IPS DF 6.9 (cell line): ENCODE measurements around the gene SLC25A22.
A peak's percentile ranks its signal among the peaks of the same experiment; 100 is the strongest.

Source experiments
- DNase-seq: peaks from one replicate; pipeline ENCODE4 v3.0.0-alpha.2; 2013; ENCODE audit warnings: low read depth, low spot score
- H3K27ac ChIP-seq: one replicate; pipeline ENCODE4 v1.5.1; 2013; ENCODE audit warnings: low read length, control low read depth
- H3K27me3 ChIP-seq: 2 replicates; pipeline ENCODE4 v1.6.1; 2013; ENCODE audit warnings: mild to moderate bottlenecking, low read length; ENCODE audit not compliant: control insufficient read depth, insufficient read depth
- H3K36me3 ChIP-seq: 2 replicates; pipeline ENCODE4 v1.6.1; 2013; ENCODE audit warnings: low read length; ENCODE audit not compliant: control insufficient read depth, insufficient read depth
- H3K4me1 ChIP-seq: 2 replicates; pipeline ENCODE4 v1.6.1; 2013; ENCODE audit warnings: low read length; ENCODE audit not compliant: control insufficient read depth, insufficient read depth
- H3K4me3 ChIP-seq: 2 replicates; pipeline ENCODE4 v1.5.1; 2013; ENCODE audit warnings: mild to moderate bottlenecking, low read length
- H3K9me3 ChIP-seq: 2 replicates; pipeline ENCODE4 v1.6.1; 2013; ENCODE audit warnings: low read length, inconsistent platforms; ENCODE audit not compliant: control insufficient read depth, insufficient read depth
- WGBS: extraction: QIAGEN DNeasy Blood & Tissue Kit; methylation state at CpG from one replicate; pipeline ENCODE4 v1.1.7; 2013; ENCODE audit warnings: mixed read lengths, missing lambda C conversion rate; ENCODE audit not compliant: insufficient read length, insufficient coverage; 5-methylcytosine and 5-hydroxymethylcytosine counted together

SLC25A22 gene

GRCh38 chr11:786235-787083 lies 11.6 kb downstream of the SLC25A22 start:
- WGBS = no CpG with 5 or more reads among the region's 24 CpGs

GRCh38 chr11:783581-784015 lies 14.5 kb downstream of the SLC25A22 start:
- H3K27me3 ChIP-seq = no peaks in the 10 kb centered on the region
- H3K9me3 ChIP-seq = no peaks in the 10 kb centered on the region
- DNase-seq = peak; percentile 94
- no peaks in the 10 kb centered on the region for H3K36me3 ChIP-seq
- H3K27ac ChIP-seq = no peak overlapping the region
- WGBS = no CpG with 5 or more reads among the region's 24 CpGs
- no peak overlapping the region for H3K4me3 ChIP-seq
- peaks cover 3% of the 10 kb centered on the region; the same call in 1 of the 2 replicates for H3K4me1 ChIP-seq

More at GRCh38 chr11:786235-787083, 11.6 kb downstream of the SLC25A22 start:
- Histone ChIP-seq H3K27ac (no peak overlapping the region), H3K27me3 (no peaks in the 10 kb centered on the region), H3K4me3 (no peak overlapping the region), H3K4me1 (peaks cover 5% of the 10 kb centered on the region), H3K9me3 (no peaks in the 10 kb centered on the region), H3K36me3 (no peaks in the 10 kb centered on the region)
- no peak for DNase-seq

GRCh38 chr11:782264-783174 lies 15.6 kb downstream of the SLC25A22 start:
- no CpG with 5 or more reads among the region's 36 CpGs for WGBS
- H3K4me1 ChIP-seq = peaks cover 5% of the 10 kb centered on the region; the same call in 1 of the 2 replicates
- no peak overlapping the region for H3K27ac ChIP-seq

GRCh38 chr11:779955-780532 lies 18.0 kb downstream of the SLC25A22 start:
- Histone ChIP-seq H3K27ac (no peak overlapping the region), H3K9me3 (no peaks in the 10 kb centered on the region), H3K4me1 (peaks cover 5% of the 10 kb centered on the region; the same call in 1 of the 2 replicates), H3K27me3 (no peaks in the 10 kb centered on the region), H3K4me3 (no peak overlapping the region), H3K36me3 (no peaks in the 10 kb centered on the region)
- no peak for DNase-seq
- no CpG with 5 or more reads among the region's 16 CpGs for WGBS

More at GRCh38 chr11:782264-783174, 15.6 kb downstream of the SLC25A22 start:
- Histone ChIP-seq H3K27me3 (no peaks in the 10 kb centered on the region), H3K9me3 (no peaks in the 10 kb centered on the region), H3K36me3 (no peaks in the 10 kb centered on the region), H3K4me3 (no peak overlapping the region)
- DNase-seq = no peak

- Histone ChIP-seq H3K4me3 (no peak overlapping the region), H3K36me3 (no peaks in the 10 kb centered on the region), H3K27me3 (no peaks in the 10 kb centered on the region), H3K27ac (no peak overlapping the region), H3K4me1 (peaks cover 5% of the 10 kb centered on the region; the same call in 1 of the 2 replicates), H3K9me3 (no peaks in the 10 kb centered on the region)
- DNase-seq = no peak
- no CpG with 5 or more reads among the region's 23 CpGs for WGBS
Measured at GRCh38 chr11:778976-779954, 18.8 kb downstream of the SLC25A22 start.

GRCh38 chr11:777288-778255 lies 20.5 kb downstream of the SLC25A22 start, which contains the start of gene GATD1:
GATD1 (minus strand) TSS chr11:777487; CDS start chr11:777462, 25 bp downstream.
- WGBS = no CpG with 5 or more reads among the region's 110 CpGs
- Histone ChIP-seq H3K4me3 (peak within 1 kb of the TSS; percentile 84), H3K27ac (no peak within 1 kb of the TSS), H3K36me3 (peaks cover 10% of the 10 kb centered on the region), H3K27me3 (no peaks in the 10 kb centered on the region), H3K9me3 (no peaks in the 10 kb centered on the region), H3K4me1 (peaks cover 2% of the 10 kb centered on the region; the same call in 1 of the 2 replicates)
- peak; percentile 71 for DNase-seq

GRCh38 chr11:776561-777287 lies 21.4 kb downstream of the SLC25A22 start:
- DNase-seq = no peak
- no peaks in the 10 kb centered on the region for H3K27me3 ChIP-seq
- no CpG with 5 or more reads among the region's 65 CpGs for WGBS
- peaks cover 19% of the 10 kb centered on the region for H3K36me3 ChIP-seq
- no peak overlapping the region for H3K27ac ChIP-seq
- H3K9me3 ChIP-seq = no peaks in the 10 kb centered on the region
- peaks cover 4% of the 10 kb centered on the region; the same call in 1 of the 2 replicates for H3K4me1 ChIP-seq
- H3K4me3 ChIP-seq = peak overlapping the region; percentile 84

GRCh38 chr11:776263-776560 lies 21.9 kb downstream of the SLC25A22 start:
- Histone ChIP-seq H3K9me3 (no peaks in the 10 kb centered on the region), H3K27me3 (no peaks in the 10 kb centered on the region), H3K4me3 (peak overlapping the region; percentile 84; the same call in 1 of the 2 replicates), H3K36me3 (peaks cover 22% of the 10 kb centered on the region), H3K4me1 (0 out of 2 replicates have a peak, but pooled peaks cover 4% of the 10 kb centered on the region), H3K27ac (no peak overlapping the region)
- no peak for DNase-seq
- no CpG with 5 or more reads among the region's 11 CpGs for WGBS
